Activated CD4-positive, alpha-beta T cell treated with anti-CD3 and anti-CD28 coated beads, Interleukin-2, amount 10 ng/mL, durations not matched to agents 7 days and 5 days (primary cell): ENCODE data around the gene GGTLC3. TPM values are rescaled to one million over a fixed set of nuclear protein-coding genes. Genes with fewer than 3 reads are reported as not detected.
A peak's percentile ranks its signal among the peaks of the same experiment; 100 is the strongest.
"Not testable (repeated sequence)": the region's sequence is repeated elsewhere in the genome, so short reads cannot be mapped to it uniquely, and the experiment has no call there.

Experiments used
- CTCF ChIA-PET: fragments of 350-600 bp; sonication (Branson Sonifier 250); formaldehyde crosslinking; loops from one replicate; lab custom pipeline; 2021; ENCODE audit warnings: antibody characterized with exemption; lab: Charles Lee
- POLR2A ChIA-PET: fragments of 350-600 bp; sonication (Branson Sonifier 250); formaldehyde crosslinking; loops from one replicate; lab custom pipeline; 2021; ENCODE audit warnings: antibody characterized with exemption; lab: Charles Lee
- DNase-seq: peaks from one replicate; pipeline ENCODE4 v3.0.0-alpha.2; 2020
- H3K27ac Mint-ChIP-seq: one replicate; pipeline ENCODE4 v1.8.0; 2021; ENCODE audit warnings: mild to moderate bottlenecking, moderate library complexity, mixed read lengths
- H3K27me3 Mint-ChIP-seq: one replicate; pipeline ENCODE4 v1.8.0; 2021; ENCODE audit warnings: mixed read lengths
- H3K36me3 Mint-ChIP-seq: one replicate; pipeline ENCODE4 v1.8.0; 2021; ENCODE audit warnings: low read depth, mixed read lengths
- H3K4me1 Mint-ChIP-seq: one replicate; pipeline ENCODE4 v1.8.0; 2021; ENCODE audit warnings: mixed read lengths
- H3K4me3 Mint-ChIP-seq: one replicate; pipeline ENCODE4 v1.8.0; 2021; ENCODE audit warnings: mild to moderate bottlenecking, moderate library complexity, mixed read lengths
- H3K9me3 Mint-ChIP-seq: one replicate; pipeline ENCODE4 v1.8.0; 2021; ENCODE audit warnings: mixed read lengths
- total RNA-seq, 2 experiments: library from RNA; stranded (reverse); gene quantifications; one replicate each; pipeline ENCODE4 v1.2.3, GENCODE V29; 2021

GGTLC3 gene
- total RNA-seq, 2 experiments from 2014 or later, result not detected

DNA sequence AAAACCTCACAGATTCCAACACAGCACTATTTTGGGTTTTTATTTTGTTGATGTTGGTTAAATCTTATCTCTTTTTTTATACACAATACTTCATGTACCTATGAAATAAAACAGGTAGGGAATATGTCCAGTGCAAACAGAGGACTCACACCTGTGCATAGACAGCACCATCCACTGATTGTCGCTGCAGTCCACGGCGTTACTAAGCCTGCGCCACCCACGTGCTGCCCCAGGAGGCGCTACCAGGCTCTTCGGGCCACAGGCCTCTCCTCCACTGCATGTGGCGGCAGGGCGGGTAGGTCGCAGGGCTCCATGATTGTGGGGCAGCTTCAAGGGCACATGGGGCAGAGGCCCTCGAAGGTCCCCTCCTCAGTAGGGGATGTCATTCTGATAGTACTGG, 15.7 kb upstream of the GGTLC3 start:
- H3K9me3 Mint-ChIP-seq, H3K27ac Mint-ChIP-seq, H3K4me3 Mint-ChIP-seq, POLR2A ChIA-PET, DNase-seq, CTCF ChIA-PET, H3K4me1 Mint-ChIP-seq, H3K27me3 Mint-ChIP-seq, H3K36me3 Mint-ChIP-seq: not testable (repeated sequence)

DNA sequence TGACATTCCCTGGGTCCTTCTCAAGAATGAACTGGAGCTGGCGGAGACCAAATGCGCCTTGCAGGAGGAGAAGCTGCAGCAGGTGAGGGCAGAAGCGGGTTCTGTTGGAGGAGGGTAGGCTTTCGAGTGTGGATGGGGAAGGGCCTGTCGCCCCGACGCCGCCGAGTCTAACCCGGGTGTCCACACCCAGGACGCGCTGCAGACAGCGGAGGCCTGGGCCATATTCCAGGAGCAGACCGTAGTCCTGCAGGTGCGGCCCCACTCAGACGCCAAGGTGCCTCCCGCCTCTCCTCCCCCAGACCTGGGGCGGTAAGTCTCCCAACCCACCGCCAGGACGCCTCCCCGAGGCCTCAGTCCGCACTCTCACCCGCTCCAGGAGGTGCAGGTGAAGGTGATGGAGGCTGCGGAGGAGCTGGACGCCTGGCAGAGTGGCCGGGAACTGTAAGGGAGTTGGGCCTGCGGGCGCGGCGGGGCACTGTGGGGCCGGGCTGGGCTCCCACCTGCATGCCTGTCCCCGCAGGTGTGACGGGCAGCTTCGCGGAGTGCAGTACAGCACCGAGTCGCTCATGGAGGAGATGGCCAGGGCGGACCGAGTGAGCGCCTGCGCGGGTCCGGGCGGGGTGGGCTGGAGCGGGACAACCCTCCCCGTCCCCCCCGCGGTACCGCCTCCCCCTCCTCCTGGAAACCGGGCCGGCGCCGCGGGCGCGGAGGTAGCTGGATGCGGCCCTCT, 11.6 kb upstream of the GGTLC3 start:
- DNase-seq, H3K27me3 Mint-ChIP-seq, H3K9me3 Mint-ChIP-seq, H3K4me1 Mint-ChIP-seq, H3K27ac Mint-ChIP-seq, H3K4me3 Mint-ChIP-seq, H3K36me3 Mint-ChIP-seq, CTCF ChIA-PET, POLR2A ChIA-PET: not testable (repeated sequence)

DNA sequence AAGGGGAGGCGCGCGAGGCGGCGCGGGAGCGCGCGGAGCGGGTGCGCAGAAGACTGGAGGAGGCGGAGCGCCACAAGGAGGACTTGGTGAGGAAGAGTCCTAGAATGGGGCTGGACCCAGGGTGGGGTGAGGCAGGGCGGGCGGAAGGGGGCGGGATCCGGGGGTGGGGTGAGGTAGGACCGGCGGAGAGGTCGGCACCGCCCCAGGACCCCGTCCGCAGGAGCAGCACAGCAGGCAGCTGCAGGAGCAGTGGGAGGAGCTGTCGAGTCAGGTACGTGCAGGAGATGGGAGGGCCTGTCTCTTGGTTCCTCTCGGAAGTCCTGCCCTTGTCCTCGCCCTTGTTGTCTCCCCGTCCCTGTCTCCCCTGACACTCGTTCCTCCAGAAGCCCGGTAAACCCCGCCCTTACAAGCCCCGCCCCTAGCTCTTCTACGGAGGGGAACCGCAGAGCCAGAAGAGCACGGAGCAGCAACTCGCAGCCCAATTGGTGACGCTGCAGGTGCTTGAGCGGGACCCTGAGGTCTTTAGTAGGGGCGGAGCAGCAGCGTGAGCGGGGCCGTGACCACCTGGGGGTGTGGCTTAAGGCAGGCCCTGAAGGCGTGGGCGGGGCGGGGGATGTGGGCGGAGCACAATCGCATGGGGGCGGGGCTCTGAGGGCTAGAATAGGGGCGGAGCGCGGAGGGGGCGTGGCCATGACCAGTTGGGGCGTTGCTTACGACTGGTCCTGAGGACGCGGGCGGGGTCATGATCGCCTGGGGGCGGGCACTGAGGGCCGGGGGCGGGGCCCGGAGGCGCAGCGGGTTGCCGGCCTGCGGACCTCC, 10.8 kb upstream of the GGTLC3 start:
- Mint-ChIP-seq H3K4me3 (peak overlapping the region; percentile 79), H3K27ac (peak overlapping the region; percentile 100)

DNA sequence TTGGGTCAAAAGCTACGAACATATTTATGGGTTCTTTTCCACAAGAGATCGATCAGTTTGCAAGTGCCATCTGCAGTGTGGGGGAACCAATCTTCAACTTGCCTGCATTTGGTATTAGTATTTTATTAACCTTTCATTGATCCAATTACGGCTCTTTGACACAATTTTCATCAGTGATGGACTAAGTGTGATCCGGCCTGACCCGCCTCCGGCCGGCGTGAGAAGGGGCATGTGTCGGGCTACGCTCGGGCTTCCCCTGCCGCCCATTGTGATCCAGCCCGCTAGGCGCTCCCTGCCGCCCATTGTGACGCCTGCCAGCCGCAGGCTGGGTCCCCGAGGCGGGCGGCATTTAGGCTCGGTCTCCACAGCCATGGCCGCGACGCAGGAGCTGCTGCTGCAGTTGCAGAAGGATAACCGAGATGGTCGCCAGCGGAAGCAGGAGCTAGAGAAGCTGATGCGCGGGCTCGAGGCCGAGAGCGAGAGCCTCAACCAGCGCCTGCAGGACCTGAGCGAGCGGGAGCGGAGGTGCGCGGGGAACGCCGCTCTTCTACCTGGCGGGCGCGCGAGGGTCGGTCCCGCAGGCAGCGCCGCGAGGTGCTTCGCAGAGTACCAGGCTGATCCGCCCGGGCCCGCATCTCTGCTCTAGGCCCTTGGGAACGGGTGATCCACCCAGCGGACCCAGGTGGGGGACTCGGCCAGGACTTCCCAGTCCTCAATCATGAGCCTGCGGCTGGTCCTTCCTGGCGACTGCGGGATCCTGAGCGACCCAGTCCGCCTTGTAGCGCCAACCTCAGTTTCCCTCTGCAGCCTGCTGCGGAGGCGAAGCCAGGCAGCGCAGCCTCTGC, 10.0 kb upstream of the GGTLC3 start, which contains the start of gene TMEM191B:
TSS of gene TMEM191B (plus strand) at position 51 of the 845 bp plus-strand sequence. CDS start at position 230, 179 bp downstream.
- CTCF ChIA-PET, POLR2A ChIA-PET, H3K4me1 Mint-ChIP-seq, H3K27me3 Mint-ChIP-seq, DNase-seq, H3K36me3 Mint-ChIP-seq, H3K9me3 Mint-ChIP-seq: not testable (repeated sequence)
- Mint-ChIP-seq H3K27ac (peak within 1 kb of the TSS; percentile 100), H3K4me3 (peak within 1 kb of the TSS; percentile 79)

More for the DNA sequence above, 10.8 kb upstream of the GGTLC3 start:
- CTCF ChIA-PET, H3K27me3 Mint-ChIP-seq, H3K9me3 Mint-ChIP-seq, H3K36me3 Mint-ChIP-seq, H3K4me1 Mint-ChIP-seq, POLR2A ChIA-PET: not testable (repeated sequence)
- DNase-seq, result peak; percentile 95

DNA sequence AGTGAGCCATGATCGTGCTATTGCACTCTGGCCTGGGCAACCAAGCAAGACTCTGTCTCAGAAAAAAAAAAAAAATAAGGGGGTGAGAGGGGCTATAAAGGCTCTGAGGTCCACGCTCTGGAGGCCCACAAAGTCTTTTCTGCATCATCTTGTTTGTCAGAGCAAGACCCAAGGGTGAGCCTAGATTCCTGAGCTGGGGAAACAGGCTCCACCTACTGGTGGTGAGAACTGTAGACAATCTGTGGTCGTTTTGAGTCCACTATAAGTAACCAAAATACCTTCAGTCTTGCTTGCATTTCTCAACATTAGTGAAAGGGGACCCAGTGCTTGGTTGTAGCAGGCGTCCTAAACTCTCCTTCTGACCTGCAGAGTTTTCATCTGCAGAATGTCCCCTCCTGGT, 5.4 kb upstream of the GGTLC3 start:
- H3K4me3 Mint-ChIP-seq, H3K4me1 Mint-ChIP-seq, POLR2A ChIA-PET, H3K27ac Mint-ChIP-seq, H3K9me3 Mint-ChIP-seq, H3K27me3 Mint-ChIP-seq, DNase-seq, CTCF ChIA-PET, H3K36me3 Mint-ChIP-seq: not testable (repeated sequence)

DNA sequence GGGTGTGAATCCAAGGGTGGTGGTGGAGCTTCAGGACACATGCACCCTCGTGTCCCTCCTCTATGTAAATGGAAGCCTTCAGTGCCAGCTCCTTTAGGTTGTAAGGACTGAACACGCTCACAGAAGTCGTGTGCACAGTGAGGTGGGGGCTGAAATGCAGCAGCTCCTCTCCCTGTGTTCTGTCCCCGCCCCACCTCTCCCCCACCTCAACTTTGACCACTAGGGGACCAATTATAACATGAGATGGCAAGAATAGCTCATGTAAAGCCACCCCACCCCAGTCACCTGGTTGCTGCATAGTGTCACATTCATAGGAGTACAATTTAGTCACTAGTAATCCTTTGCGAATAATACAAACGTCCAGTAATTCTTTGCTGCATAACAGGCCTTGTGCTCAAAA, 4.8 kb upstream of the GGTLC3 start:
- H3K27ac Mint-ChIP-seq, CTCF ChIA-PET, H3K9me3 Mint-ChIP-seq, H3K27me3 Mint-ChIP-seq, H3K4me1 Mint-ChIP-seq, H3K4me3 Mint-ChIP-seq, POLR2A ChIA-PET, H3K36me3 Mint-ChIP-seq, DNase-seq: not testable (repeated sequence)

DNA sequence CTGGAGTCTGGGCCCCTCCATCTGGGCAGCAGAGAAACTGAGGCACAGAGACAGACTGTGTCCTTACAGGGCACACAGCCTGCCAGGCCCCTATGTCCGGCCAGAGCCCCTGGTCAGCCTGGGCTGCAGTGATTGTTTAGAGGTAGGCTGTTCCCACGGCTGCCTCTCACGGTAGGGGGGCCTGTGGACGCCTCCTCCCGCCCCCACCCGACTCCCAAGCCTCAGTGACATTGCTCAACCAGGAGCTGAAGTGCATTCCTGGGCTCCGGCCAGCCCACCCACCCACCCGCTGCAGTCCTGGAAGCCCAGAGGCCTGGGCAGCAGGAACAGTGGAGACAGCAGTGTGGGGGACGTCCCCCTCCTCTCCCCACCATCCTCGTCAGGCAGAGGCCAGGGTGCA, 4.5 kb downstream of the GGTLC3 start:
- H3K4me3 Mint-ChIP-seq, POLR2A ChIA-PET, H3K9me3 Mint-ChIP-seq, CTCF ChIA-PET, H3K36me3 Mint-ChIP-seq, H3K27ac Mint-ChIP-seq, H3K4me1 Mint-ChIP-seq, DNase-seq, H3K27me3 Mint-ChIP-seq: not testable (repeated sequence)

DNA sequence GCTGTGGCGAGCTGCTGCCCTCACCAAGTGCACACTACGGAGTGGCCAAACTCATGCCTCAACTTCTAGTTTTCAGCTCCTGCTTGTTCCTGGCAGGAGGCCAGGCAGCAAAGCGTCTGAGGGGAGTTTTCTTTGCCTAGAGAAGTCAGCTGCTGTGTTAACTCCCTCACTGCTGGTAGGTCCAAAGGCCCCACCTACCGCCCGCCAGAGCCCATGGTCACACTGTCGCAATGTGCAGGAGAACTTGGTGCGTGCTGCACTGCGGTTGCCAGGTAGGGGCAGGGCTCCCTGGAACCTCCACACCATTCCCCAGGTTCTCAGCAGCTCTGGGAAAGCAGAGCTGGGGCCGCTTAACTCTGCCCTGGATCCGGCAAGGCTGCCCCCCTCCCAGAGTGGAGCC, 5.6 kb downstream of the GGTLC3 start:
- H3K27ac Mint-ChIP-seq, H3K4me1 Mint-ChIP-seq, DNase-seq, H3K4me3 Mint-ChIP-seq, H3K9me3 Mint-ChIP-seq, H3K27me3 Mint-ChIP-seq, H3K36me3 Mint-ChIP-seq, CTCF ChIA-PET, POLR2A ChIA-PET: not testable (repeated sequence)

DNA sequence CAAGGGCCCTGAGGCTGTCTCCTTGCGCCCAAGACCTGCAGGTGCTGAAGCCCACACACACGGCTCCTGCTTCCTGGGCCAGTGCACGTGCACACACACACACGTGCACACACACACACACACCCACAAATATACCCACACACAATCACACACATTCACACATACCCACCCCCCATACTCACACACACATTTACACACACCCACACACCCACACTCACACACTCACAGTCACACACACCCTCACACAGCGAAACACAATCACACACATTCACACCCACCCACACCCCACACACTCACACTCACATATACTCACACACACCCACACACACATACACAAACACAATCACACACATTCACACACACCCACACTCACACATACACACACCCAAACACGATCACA, 6.6 kb downstream of the GGTLC3 start:
- POLR2A ChIA-PET, H3K27me3 Mint-ChIP-seq, DNase-seq, H3K4me1 Mint-ChIP-seq, H3K36me3 Mint-ChIP-seq, CTCF ChIA-PET, H3K4me3 Mint-ChIP-seq, H3K9me3 Mint-ChIP-seq, H3K27ac Mint-ChIP-seq: not testable (repeated sequence)

DNA sequence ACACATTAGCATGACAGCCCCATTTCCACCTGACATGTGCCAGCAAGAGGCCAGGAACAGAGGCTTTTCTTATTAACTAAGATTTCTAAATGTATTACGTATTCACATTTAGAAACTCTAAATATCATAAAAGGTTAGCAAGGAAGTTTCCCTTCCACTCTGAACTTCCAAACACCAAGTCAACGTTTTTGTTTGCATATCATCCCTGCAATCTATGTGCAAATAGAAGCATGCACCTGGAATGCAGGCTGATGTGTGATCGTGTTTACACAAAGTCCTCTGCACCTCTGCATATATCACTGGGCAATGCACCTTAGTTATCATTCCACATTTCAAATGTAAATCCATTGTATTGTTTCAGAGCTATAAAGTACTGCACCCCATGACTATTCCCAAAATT, 21.7 kb downstream of the GGTLC3 start:
- DNase-seq, H3K9me3 Mint-ChIP-seq, H3K36me3 Mint-ChIP-seq, H3K27me3 Mint-ChIP-seq, CTCF ChIA-PET, H3K4me3 Mint-ChIP-seq, H3K27ac Mint-ChIP-seq, H3K4me1 Mint-ChIP-seq, POLR2A ChIA-PET: not testable (repeated sequence)
